Karpas-422 (cell line): ENCODE results near the gene MAGI2. TPM values are rescaled to one million over a fixed set of nuclear protein-coding genes. Genes with fewer than 3 reads are reported as not detected.
"Not testable (repeated sequence)": the region's sequence is repeated elsewhere in the genome, so short reads cannot be mapped to it uniquely, and the experiment has no call there.

Experiments used
- DNase-seq: peaks from one replicate; pipeline ENCODE4 v3.0.0-alpha.2; 2015
- H2AFZ ChIP-seq: fragments of 200-600 bp; sonication (generic); 2 replicates; pipeline ENCODE4 v1.6.1; 2014; ENCODE audit warnings: antibody characterized with exemption, low read length, mixed read lengths
- H3K27ac ChIP-seq: fragments of 200-600 bp; sonication (generic); 2 replicates; pipeline ENCODE4 v1.5.1; 2014; ENCODE audit warnings: mild to moderate bottlenecking, low read length, moderate library complexity
- H3K27me3 ChIP-seq: fragments of 200-600 bp; sonication (generic); 2 replicates; pipeline ENCODE4 v1.6.1; 2014; ENCODE audit warnings: low read length, mixed read lengths
- H3K36me3 ChIP-seq: fragments of 200-600 bp; sonication (generic); 2 replicates; pipeline ENCODE4 v1.6.1; 2014; ENCODE audit warnings: low read length, mixed read lengths; ENCODE audit not compliant: insufficient read depth
- H3K4me1 ChIP-seq: fragments of 200-600 bp; sonication (generic); 2 replicates; pipeline ENCODE4 v1.6.1; 2014; ENCODE audit warnings: mild to moderate bottlenecking, low read length, mixed read lengths
- H3K4me2 ChIP-seq: fragments of 200-600 bp; sonication (generic); 2 replicates; pipeline ENCODE4 v1.6.1; 2014; ENCODE audit warnings: low read length, low read depth, mild to moderate bottlenecking; ENCODE audit not compliant: poor library complexity, severe bottlenecking
- H3K4me3 ChIP-seq: fragments of 200-600 bp; sonication (generic); 2 replicates; pipeline ENCODE4 v1.5.1; 2014; ENCODE audit warnings: mild to moderate bottlenecking, antibody characterized with exemption, low read length, mixed read lengths
- H3K79me2 ChIP-seq: fragments of 200-600 bp; sonication (generic); 2 replicates; pipeline ENCODE4 v1.6.1; 2014; ENCODE audit warnings: mild to moderate bottlenecking, low read length, mixed read lengths
- H3K9ac ChIP-seq: fragments of 200-600 bp; sonication (generic); 2 replicates; pipeline ENCODE4 v1.6.0; 2014; ENCODE audit warnings: low read length
- H3K9me2 ChIP-seq: fragments of 200-600 bp; sonication (generic), shearing (Covaris generic); replicated peaks from 2 replicates; pipeline ENCODE4 v1.6.0; 2014; ENCODE audit warnings: mild to moderate bottlenecking, low read length, moderate library complexity; ENCODE audit not compliant: insufficient read depth
- H3K9me3 ChIP-seq: fragments of 300-700, 200-600 bp; sonication (generic); 2 replicates; pipeline ENCODE4 v1.6.1; 2014; ENCODE audit warnings: low read length, mixed read lengths
- H4K20me1 ChIP-seq: fragments of 200-600 bp; sonication (generic); 2 replicates; pipeline ENCODE4 v1.6.1; 2014; ENCODE audit warnings: mild to moderate bottlenecking, antibody characterized with exemption, low read length, low read depth; ENCODE audit not compliant: insufficient read depth
- total RNA-seq: library from RNA; depleted of rRNA; stranded (reverse); fragments of >200 nt; shearing (Covaris generic); gene quantifications from 2 replicates; pipeline ENCODE4 v1.2.3, GENCODE V29; 2014; ENCODE audit warnings: low replicate concordance

Gene MAGI2
- total RNA-seq, 1 experiment from 2014 or later = 0.93 TPM

GRCh38 chr7:78528964-78529363 lies 924.5 kb downstream of the MAGI2 start:
- Histone ChIP-seq H3K4me1 (no peaks in the 10 kb centered on the region), H3K9ac (no peak overlapping the region), H3K4me2 (no peak overlapping the region), H4K20me1 (no peaks in the 10 kb centered on the region), H3K9me2 (no peaks in the 10 kb centered on the region), H3K4me3 (no peak overlapping the region), H3K79me2 (no peaks in the 10 kb centered on the region), H3K27ac (no peak overlapping the region), H2AFZ (no peak overlapping the region), H3K27me3 (no peaks in the 10 kb centered on the region), H3K36me3 (no peaks in the 10 kb centered on the region), H3K9me3 (no peaks in the 10 kb centered on the region)
- DNase-seq = no peak

- H3K9ac ChIP-seq = no peak overlapping the region
- H4K20me1 ChIP-seq = no peaks in the 10 kb centered on the region
- no peaks in the 10 kb centered on the region for H3K9me3 ChIP-seq
- DNase-seq = no peak
- no peak overlapping the region for H3K27ac ChIP-seq
- H3K36me3 ChIP-seq = no peaks in the 10 kb centered on the region
- no peak overlapping the region for H2AFZ ChIP-seq
- no peaks in the 10 kb centered on the region for H3K27me3 ChIP-seq
- H3K4me1 ChIP-seq = no peaks in the 10 kb centered on the region
- H3K4me3 ChIP-seq = no peak overlapping the region
- no peak overlapping the region for H3K4me2 ChIP-seq
- no peaks in the 10 kb centered on the region for H3K79me2 ChIP-seq
- H3K9me2 ChIP-seq = no peaks in the 10 kb centered on the region
These were observed 929.5 kb downstream of the MAGI2 start for GRCh38 chr7:78523930-78524329.

- Histone ChIP-seq H3K9me3 (no peaks in the 10 kb centered on the region), H2AFZ (no peak overlapping the region), H3K9me2 (no peaks in the 10 kb centered on the region), H3K4me1 (no peaks in the 10 kb centered on the region), H4K20me1 (no peaks in the 10 kb centered on the region), H3K36me3 (no peaks in the 10 kb centered on the region), H3K9ac (no peak overlapping the region), H3K79me2 (no peaks in the 10 kb centered on the region), H3K4me2 (no peak overlapping the region), H3K27ac (no peak overlapping the region), H3K4me3 (no peak overlapping the region), H3K27me3 (no peaks in the 10 kb centered on the region)
- no peak for DNase-seq
These were observed 931.5 kb downstream of the MAGI2 start for GRCh38 chr7:78521961-78522360.

GRCh38 chr7:78516450-78516849 lies 937.0 kb downstream of the MAGI2 start:
- H3K4me1 ChIP-seq = no peaks in the 10 kb centered on the region
- no peak for DNase-seq
- no peaks in the 10 kb centered on the region for H3K36me3 ChIP-seq
- no peaks in the 10 kb centered on the region for H3K27me3 ChIP-seq
- no peak overlapping the region for H3K9ac ChIP-seq
- H3K9me3 ChIP-seq = no peaks in the 10 kb centered on the region
- H4K20me1 ChIP-seq = no peaks in the 10 kb centered on the region
- no peaks in the 10 kb centered on the region for H3K79me2 ChIP-seq
- H3K4me3 ChIP-seq = no peak overlapping the region
- H3K9me2 ChIP-seq = no peaks in the 10 kb centered on the region
- H3K27ac ChIP-seq = no peak overlapping the region
- H3K4me2 ChIP-seq = no peak overlapping the region
- H2AFZ ChIP-seq = no peak overlapping the region

- Histone ChIP-seq H4K20me1 (no peaks in the 10 kb centered on the region), H3K79me2 (no peaks in the 10 kb centered on the region), H3K4me1 (no peaks in the 10 kb centered on the region), H3K4me2 (no peak overlapping the region), H3K9ac (no peak overlapping the region), H3K27me3 (no peaks in the 10 kb centered on the region), H3K4me3 (no peak overlapping the region), H3K27ac (no peak overlapping the region), H3K36me3 (no peaks in the 10 kb centered on the region), H3K9me2 (no peaks in the 10 kb centered on the region), H2AFZ (no peak overlapping the region), H3K9me3 (no peaks in the 10 kb centered on the region)
- no peak for DNase-seq
These were observed 938.8 kb downstream of the MAGI2 start for GRCh38 chr7:78514634-78515033.

GRCh38 chr7:78510580-78511188 lies 942.8 kb downstream of the MAGI2 start:
- no peaks in the 10 kb centered on the region for H3K4me1 ChIP-seq
- DNase-seq = peak; percentile 77
- no peaks in the 10 kb centered on the region for H3K9me2 ChIP-seq
- H3K27ac ChIP-seq = no peak overlapping the region
- H3K27me3 ChIP-seq = no peaks in the 10 kb centered on the region
- H3K9ac ChIP-seq = no peak overlapping the region
- no peaks in the 10 kb centered on the region for H3K36me3 ChIP-seq
- H2AFZ ChIP-seq = no peak overlapping the region
- no peaks in the 10 kb centered on the region for H3K9me3 ChIP-seq
- H3K4me3 ChIP-seq = no peak overlapping the region
- H3K4me2 ChIP-seq = no peak overlapping the region
- no peaks in the 10 kb centered on the region for H4K20me1 ChIP-seq
- no peaks in the 10 kb centered on the region for H3K79me2 ChIP-seq

GRCh38 chr7:78503301-78503700 lies 950.2 kb downstream of the MAGI2 start:
- not testable (repeated sequence) for H3K36me3 ChIP-seq, H3K9ac ChIP-seq, H3K4me1 ChIP-seq, H3K9me3 ChIP-seq, H3K9me2 ChIP-seq, H3K27me3 ChIP-seq, DNase-seq, H3K4me2 ChIP-seq, H3K79me2 ChIP-seq, H2AFZ ChIP-seq, H3K4me3 ChIP-seq, H3K27ac ChIP-seq, H4K20me1 ChIP-seq

- Histone ChIP-seq H3K27me3 (no peaks in the 10 kb centered on the region), H2AFZ (no peak overlapping the region), H4K20me1 (no peaks in the 10 kb centered on the region), H3K4me1 (no peaks in the 10 kb centered on the region), H3K27ac (no peak overlapping the region), H3K9me2 (no peaks in the 10 kb centered on the region), H3K4me2 (no peak overlapping the region), H3K4me3 (no peak overlapping the region), H3K36me3 (no peaks in the 10 kb centered on the region), H3K9me3 (no peaks in the 10 kb centered on the region), H3K9ac (no peak overlapping the region), H3K79me2 (no peaks in the 10 kb centered on the region)
- no peak for DNase-seq
These were observed 952.4 kb downstream of the MAGI2 start for GRCh38 chr7:78501064-78501463.

- H3K9ac ChIP-seq = no peak overlapping the region
- no peaks in the 10 kb centered on the region for H4K20me1 ChIP-seq
- no peaks in the 10 kb centered on the region for H3K79me2 ChIP-seq
- no peak overlapping the region for H2AFZ ChIP-seq
- no peaks in the 10 kb centered on the region for H3K9me3 ChIP-seq
- no peak overlapping the region for H3K4me2 ChIP-seq
- H3K4me1 ChIP-seq = no peaks in the 10 kb centered on the region
- H3K36me3 ChIP-seq = no peaks in the 10 kb centered on the region
- no peaks in the 10 kb centered on the region for H3K27me3 ChIP-seq
- no peak overlapping the region for H3K4me3 ChIP-seq
- no peaks in the 10 kb centered on the region for H3K9me2 ChIP-seq
- no peak for DNase-seq
- H3K27ac ChIP-seq = no peak overlapping the region
These were observed 953.5 kb downstream of the MAGI2 start for GRCh38 chr7:78499971-78500370.
